SW480 (cell line): ENCODE results near the gene NEU4.
"Not testable (repeated sequence)": the region's sequence is repeated elsewhere in the genome, so short reads cannot be mapped to it uniquely, and the experiment has no call there.

Experiments used
- DNase-seq: peaks from one replicate; pipeline ENCODE4 v3.0.0-alpha.2; 2016; ENCODE audit warnings: low spot score

The NEU4 gene

DNA sequence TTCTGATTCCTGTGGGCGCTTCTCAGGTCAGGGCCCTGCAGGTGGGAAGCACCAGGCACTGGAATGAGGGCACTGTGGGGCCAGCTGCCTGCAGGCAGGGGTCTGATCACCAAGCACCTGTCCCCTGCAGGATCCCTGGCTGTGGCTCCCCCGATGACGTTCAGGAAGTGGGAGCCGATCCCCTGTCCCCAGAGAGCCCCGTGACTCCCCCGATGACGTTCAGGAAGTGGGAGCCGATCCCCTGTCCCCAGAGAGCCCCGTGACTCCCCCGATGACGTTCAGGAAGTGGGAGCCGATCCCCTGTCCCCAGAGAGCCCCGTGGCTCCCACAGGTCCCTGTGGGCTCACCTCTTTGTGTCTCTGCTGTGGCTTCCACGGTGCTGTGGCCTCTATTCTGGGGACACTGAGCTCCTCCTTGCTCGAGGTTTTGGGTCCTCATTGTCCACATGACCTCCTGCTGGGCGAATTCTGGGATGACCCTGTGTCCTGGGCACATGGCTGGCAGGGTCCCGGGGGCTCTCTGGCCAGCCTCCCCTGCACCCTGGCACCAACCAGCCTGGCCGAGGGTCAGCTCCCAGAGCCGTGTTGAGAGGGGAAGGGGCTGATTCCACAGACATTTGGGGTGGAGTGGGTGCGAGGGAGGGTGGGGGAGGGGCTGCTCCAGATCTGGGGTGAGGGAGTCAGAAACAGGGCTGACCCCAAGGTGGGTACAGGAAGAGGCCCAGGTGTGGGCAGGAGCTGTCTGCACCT, 4.8 kb downstream of the NEU4 start:
- no peak for DNase-seq

DNA sequence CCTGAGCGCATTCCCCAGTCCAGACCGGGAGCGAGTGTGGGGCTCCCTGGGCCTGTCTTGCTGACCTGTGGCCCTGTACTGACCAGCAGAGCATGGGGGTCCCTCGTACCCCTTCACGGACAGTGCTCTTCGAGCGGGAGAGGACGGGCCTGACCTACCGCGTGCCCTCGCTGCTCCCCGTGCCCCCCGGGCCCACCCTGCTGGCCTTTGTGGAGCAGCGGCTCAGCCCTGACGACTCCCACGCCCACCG, 5.3 kb downstream of the NEU4 start:
- no peak for DNase-seq

DNA sequence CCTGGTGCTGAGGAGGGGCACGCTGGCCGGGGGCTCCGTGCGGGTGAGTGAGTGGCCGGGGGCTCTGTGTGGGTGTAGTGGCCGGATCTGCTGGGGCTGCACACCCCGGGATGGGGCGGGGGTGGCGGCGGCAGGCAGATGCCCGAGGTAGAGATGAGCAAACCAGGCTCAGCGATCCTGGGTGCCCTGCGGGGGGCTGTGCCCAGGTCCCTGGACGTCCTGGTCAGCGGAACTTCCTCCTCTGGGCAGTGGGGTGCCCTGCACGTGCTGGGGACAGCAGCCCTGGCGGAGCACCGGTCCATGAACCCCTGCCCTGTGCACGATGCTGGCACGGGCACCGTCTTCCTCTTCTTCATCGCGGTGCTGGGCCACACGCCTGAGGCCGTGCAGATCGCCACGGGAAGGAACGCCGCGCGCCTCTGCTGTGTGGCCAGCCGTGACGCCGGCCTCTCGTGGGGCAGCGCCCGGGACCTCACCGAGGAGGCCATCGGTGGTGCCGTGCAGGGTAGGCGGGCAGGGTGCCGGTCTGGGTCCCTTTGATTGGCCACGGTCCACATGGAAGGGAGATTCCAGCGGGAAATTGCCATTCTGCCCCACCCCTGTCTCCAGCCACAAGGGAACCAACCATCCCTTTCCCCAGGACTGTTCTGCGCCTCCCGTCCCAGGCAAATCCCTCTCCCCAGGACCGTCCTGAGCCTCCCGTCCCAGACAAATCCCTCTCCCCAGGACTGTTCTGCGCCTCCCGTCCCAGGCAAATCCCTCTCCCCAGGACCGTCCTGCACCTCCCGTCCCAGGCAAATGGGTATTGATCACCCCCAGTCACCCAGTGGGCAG, 5.9 kb downstream of the NEU4 start:
- DNase-seq, result no peak

DNA sequence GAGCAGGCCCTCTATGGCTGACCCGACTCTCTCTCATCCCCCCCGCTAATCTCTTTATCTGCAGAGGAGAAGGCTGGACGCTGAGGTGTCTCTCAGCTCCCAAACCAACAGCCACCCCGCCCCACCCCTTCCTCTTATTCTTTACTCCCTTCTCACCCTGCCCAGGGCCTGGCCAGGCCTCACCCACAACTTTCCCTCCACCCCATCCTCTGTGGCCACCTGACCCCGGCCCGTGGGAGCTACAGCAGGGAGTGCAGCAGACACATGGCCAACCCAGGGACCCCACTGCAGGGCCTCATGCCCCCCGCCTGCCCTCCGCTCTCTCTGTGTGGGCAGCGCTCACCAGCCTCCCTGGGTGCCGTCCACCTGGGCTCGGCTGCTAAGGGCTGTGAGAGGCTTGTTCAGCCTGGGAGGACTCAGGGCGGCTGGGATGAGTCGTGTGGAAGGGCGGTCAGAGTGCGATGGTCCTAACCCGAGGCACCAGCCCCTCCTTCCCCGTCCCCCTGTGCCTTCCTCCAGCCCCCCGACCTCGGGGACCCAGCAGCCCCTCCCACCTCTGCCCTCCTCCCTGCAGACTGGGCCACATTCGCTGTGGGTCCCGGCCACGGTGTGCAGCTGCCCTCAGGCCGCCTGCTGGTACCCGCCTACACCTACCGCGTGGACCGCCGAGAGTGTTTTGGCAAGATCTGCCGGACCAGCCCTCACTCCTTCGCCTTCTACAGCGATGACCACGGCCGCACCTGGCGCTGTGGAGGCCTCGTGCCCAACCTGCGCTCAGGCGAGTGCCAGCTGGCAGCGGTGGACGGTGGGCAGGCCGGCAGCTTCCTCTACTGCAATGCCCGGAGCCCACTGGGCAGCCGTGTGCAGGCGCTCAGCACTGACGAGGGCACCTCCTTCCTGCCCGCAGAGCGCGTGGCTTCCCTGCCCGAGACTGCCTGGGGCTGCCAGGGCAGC, 6.8 kb downstream of the NEU4 start:
- DNase-seq, result no peak

DNA sequence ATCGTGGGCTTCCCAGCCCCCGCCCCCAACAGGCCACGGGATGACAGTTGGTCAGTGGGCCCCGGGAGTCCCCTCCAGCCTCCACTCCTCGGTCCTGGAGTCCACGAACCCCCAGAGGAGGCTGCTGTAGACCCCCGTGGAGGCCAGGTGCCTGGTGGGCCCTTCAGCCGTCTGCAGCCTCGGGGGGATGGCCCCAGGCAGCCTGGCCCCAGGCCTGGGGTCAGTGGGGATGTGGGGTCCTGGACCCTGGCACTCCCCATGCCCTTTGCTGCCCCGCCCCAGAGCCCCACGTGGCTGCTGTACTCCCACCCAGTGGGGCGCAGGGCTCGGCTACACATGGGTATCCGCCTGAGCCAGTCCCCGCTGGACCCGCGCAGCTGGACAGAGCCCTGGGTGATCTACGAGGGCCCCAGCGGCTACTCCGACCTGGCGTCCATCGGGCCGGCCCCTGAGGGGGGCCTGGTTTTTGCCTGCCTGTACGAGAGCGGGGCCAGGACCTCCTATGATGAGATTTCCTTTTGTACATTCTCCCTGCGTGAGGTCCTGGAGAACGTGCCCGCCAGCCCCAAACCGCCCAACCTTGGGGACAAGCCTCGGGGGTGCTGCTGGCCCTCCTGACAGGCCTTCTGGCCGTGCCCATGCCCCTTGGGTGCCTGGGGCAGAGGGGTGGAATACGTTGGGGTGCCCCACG, 7.6 kb downstream of the NEU4 start:
- no peak for DNase-seq

DNA sequence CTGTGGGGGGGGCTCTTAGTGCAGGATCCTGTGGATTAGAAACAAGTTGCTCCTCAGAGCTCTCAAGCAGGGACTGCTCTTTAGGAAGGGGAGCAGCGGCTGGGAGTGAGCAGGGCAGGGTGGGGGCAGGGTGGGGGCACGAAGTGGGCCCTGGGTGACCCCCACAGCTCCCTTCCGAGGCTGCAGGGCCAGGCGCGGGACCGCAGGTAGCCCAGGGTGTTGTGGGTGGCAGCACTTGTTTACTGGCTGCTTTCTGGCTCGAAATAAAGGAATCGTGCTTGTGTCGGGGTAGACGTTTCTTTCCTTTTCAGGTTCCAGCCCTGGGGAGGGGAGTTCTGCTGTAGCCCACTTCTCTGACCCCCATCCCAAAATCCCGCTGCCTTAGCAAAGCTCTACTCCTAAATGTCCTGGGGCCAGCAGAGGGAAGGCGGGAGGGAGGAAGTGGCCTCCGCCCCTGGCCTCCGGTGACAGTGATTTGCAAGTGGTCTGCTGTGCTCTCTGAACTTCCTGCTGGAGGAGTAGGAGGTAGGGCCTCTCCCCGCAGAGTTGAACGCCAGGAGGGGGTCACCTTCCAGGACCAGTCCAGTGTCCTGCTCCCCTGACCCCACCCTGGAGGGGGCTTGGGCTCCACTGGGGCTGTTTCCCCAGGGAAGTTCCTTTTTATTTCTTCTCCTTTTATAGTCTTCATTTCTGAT, 8.3 kb downstream of the NEU4 start:
- DNase-seq, result no peak

DNA sequence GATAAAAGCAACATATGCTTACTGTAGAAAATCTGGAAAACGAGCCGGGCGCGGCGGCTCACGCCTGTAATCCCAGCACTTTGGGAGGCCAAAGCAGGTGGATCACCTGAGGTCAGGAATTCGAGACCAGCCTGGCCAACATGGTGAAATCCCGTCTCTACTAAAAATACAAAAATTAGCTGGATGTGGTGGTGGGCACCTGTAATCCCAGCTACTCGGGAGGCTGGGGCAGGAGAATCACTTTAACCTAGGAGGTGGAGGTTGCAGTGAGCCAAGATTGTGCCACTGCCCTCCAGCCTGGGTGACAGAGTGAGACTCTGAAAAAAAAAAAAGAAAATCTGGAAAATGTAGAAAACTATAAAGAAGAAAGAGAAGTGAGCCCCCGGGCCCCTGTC, 8.8 kb downstream of the NEU4 start:
- not testable (repeated sequence) for DNase-seq

DNA sequence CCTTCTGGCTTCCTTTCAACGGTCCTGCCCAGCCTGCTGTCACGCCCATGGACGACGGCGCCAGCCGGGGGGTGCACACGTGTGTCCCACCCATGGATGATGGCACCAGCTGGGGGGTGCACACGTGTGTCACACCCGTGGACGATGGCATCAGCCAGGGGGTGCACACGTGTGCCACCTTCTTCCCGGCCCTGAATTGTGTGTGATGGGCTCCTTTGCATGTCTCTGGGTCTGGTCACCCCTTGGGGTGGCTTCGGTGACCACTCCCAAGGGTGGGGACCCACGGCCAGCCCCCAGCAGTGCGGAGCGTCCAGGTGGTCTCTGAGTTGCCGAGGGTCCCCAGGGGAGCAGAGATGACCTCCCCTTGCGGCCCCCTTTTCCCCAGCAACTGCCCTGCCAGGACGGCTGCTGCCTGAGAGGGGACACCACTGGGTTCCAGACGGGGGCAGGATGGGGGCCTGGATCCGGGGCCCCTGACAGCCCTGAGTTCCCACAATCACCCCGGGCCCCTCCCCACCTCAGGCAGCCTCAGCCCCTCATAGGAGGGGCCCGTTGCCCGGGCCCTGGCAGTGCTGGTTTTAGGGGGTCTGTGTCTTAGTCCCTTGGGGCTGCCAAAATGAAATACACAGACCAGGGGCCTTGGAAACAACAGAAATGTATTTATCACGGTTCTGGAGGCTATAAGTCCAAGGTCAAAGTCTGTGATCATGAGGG, 9.4 kb downstream of the NEU4 start:
- no peak for DNase-seq

DNA sequence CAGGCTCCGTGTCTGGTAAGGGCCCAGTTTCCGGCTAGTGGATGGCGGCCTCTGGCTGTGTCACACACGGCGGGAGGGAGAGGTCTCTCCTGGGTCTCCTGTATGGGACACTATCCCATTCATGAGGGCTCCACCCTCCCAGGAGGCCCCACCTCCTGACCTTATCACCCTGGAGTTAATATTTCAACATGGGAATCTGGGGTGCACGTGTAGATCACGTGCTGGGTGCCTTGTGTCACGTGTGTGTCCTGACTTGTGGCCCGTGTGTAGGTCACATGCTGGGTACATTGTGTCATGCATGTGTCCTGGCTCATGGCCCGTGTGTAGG, 9.9 kb downstream of the NEU4 start:
- DNase-seq, result no peak

DNA sequence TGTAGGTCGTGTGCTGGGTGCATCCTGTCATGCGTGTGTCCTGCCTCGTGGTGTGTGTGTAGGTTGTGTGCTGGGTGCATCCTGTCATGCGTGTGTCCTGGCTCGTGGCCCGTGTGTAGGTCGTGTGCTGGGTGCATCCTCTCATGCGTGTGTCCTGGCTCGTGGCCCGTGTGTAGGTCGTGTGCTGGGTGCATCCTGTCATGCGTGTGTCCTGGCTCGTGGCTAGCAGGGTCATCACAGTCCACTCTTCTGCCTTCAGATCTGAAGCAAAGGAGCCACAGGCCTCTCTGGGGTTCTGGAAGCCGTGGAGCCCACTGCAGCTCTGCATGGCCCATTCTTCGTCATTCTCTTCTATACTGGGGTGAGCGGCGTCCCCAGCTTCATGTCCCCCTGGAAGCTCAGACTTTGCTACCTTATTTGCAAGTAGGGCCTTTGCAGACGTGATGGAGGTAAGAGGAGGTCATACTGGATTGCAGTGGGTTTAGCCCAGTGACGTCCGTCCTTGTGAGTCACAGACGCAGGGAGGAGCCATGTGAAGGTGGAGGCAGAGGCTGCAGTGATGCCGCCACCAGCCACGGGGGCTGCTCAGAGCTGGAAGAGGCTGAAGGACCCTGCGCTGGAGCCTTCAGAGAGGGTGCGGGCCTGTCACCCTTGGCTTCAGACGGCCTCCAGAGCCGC, 11.1 kb downstream of the NEU4 start:
- not testable (repeated sequence) for DNase-seq

DNA sequence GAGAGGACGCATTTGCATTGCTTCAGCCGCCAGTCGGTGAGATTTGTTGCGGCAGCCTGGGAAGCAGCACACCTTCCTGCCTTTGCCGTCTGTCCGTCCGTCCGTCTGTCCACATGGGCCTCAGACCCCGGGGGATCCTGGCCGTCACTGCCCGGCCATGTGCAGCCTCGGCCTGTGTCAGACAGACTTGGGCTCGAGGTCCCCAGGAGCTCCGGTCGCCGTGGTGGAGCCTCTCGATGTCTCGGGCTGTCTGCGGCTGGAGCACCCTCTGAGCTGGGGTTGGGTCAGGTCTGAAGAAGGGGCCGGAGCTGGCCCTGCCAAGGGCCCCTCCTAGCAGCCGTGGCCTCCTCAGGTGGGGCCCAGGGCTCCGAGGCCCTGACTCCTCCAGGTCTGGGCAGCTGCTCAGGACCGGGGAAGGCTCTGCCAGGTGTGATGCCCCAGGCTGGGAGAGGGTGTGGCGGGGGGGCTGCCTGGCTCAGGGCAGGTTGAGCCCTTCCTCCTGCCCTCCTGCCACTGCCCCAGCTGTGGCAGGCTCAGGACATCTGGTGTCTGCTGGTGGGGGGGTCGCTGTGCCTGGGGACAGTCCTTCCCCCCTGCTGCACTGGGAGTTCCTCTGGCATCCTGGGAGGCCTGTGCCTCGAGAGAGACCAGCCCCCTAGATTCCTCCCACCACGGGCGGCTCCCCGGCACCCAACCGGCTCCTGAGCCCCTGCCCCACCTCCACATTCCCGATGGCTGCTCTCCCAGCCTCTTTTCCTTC, 11.8 kb downstream of the NEU4 start:
- no peak for DNase-seq

DNA sequence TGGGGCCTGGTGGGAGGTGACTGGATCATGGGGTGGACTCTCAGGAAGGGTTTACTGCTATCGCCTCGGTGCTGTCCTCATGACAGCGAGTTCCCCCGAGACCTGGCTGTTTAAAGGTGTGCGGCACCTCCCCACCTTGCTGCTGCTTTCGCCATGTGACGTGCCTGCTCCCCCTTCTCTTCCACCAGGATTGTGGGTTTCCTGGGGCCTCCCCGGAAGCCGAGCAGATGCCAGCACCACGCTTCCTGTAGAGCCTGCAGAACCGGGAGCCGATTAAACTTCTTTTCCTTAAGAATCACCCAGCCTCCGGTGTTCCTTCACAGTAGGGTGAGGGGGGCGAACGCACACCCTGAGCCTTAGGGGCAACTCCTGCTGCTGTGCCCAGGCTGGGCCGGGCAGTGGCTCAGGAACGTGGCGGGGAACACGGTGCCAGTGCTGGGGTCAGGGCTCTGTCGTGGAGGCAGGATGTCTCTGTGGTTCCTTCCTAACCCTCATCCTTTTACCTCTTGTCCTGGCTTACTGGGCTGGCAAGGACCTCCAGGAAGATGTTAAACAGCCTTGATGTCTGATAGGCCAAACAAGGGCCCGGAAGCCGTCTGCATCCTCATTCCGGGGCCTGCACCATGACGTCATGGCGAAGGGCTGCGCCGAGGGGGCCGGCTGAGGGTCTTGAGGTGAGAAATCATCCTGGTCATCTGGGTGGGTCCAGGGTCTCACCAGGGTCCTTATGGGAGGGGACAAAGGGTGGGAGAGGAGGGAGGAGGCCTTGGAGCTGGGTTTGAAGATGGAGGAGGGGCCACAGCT, 12.7 kb downstream of the NEU4 start:
- DNase-seq, result no peak

DNA sequence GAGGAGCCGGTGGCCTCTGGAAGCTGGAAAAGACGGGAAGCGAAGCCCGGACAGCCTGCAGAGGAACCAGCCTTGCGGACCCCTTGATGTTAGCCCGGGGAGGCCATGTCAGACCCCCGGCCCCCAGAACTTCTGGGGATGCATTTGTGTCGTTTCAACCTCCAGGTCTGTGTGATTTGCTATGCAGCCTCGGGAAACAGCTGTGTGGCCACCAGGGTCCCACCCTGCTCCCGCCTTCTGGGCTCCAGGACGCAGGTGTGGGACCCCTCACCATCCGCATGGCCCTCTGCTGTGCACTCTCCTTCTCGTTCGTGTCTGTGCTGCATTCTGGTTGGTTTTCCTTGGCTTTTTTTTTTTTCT, 13.3 kb downstream of the NEU4 start:
- no peak for DNase-seq

DNA sequence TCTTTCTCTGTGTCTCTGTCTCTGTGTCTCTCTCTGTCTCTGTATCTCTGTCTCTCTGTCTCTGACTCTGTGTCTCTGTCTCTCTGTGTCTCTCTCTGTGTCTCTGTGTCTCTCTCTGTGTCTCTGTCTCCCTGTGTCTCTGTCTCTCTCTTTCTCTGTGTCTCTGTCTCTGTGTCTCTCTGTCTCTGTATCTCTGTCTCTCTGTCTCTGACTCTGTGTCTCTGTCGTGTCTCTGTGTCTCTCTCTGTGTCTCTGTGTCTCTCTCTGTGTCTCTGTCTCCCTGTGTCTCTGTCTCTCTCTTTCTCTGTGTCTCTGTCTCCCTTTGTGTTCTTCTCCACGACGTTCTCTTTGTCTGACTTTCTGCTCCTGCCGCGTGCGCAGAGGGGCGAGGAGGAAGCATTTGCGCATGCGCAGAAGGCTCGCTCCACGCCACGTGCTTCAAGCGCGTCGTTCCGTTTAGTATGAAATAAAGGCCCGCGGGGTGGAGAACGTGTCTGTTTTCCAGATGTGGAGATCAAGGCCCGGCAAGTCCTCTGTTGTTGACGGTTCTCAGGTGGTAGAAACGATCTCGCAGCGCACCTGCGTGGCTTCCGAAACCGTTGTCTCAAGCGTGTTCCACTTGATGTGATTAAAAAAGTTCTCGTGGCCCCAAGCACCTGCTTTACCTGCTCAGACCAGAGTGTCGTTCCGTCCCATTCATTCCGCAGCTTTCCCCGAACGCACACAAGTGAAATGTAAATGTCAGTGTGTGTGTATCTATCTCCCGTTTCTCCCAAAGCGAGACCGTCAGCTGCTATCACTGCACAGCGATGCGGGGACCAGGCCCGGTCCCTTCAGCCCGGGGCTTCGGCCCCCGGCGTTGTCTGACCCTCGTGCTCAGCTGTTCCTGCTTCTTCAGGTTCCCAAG, 14.8 kb downstream of the NEU4 start:
- not testable (repeated sequence) for DNase-seq

DNA sequence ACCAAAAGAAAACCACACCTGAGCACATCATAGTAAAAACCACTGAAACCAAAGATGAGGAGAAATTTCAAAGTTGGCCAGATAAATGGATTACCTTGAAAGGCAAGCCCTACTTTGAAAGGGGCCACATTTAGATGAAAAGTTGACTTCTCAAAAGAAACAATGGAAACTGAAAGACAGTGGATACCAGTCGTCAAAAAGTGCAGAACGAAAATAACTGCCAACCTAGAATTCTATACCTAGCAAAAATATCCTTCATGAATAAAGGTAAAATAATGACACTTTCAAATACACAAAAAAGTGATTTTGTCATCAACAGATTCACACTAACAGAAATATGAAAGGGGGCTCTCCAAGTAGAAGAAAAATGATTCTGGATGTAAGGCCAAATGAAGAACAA, 18.4 kb downstream of the NEU4 start:
- DNase-seq, result no peak

DNA sequence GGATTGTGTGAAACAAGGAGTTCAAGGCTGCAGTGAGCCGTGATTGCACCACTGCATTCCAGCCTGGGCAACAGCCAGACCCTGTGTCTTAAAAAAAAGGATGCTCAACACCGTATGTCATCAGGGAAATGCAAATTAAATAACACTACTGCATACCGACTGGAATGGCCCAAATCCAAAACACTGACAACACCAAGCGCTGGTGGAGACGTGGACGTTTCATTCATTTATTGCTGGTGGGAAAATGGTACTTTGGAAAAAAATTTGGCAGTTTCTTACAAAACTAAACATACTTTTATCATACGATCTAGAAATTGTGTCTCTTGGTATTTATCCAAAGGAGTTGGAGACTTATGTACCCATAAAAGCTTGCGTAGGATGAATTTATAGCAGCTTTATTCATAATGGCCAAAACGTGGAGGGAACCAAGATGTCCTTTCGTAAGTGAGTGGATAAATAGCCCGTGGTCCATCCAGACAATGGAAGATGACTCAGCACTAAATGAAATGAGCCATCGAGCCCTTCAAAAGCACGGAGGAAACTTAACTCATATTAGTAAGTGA, 24.2 kb downstream of the NEU4 start:
- no peak for DNase-seq

DNA sequence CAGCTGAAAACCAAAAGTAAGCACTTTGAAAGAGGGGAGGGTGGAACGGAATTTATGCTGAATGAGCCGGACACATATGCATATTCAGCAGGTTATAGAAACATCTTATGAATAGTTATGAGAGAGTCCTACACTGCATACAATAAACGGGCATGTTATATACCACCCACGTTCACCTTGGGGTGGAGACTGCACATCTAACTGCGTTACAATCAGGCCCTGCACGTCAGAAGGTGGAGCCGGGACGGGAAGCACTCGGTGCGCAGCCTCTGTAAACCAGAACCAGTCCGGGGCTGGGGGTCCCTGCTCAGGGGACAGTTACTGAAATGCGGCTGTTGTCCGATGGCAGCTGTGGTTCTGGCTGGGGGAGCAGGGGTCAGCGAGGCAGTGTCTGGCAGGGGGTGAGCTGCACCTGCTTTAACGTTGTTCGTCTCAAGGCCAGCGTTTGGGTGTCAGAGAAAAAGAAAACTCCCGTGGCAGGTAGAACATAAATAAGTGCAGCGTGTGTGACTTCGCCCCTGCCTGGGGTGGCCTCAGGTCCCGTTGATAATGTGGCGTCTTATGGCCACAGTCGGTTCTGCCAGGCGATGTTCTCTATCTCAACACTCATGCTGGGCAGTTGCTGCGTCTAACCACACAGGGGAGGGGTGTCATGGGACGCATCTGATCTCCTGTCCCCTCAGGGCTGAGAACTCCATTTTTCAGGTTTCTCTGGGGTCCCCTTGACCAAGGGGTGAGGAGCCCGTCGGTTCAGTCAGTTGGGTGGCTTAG, 24.9 kb downstream of the NEU4 start:
- not testable (repeated sequence) for DNase-seq
